ENCODE data around the gene GYG1.
A peak's percentile ranks its signal among the peaks of the same experiment; 100 is the strongest.

The GYG1 gene

DNA sequence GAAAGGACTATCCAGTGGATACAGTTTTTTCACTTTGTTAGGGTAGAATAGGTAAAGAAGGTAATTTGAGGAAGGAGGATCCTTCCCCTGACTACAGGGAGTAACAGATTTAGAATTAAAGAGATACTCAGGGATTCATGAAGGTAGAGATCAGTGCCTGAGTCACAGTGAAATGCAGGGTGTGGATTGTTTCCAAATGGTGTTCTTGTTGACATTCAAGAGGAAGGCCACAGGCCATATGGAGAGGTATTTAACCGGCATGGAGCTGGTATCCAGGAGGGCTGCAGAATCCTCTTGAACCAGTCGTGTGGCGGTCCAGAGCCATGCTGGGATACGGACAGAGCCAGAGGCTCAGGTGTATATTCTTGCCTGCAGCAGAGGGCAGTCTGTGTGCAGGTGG, 28.2 kb downstream of the GYG1 start:
- peak in 1 of 2 experiments; percentile 14 for DNase-seq

DNA sequence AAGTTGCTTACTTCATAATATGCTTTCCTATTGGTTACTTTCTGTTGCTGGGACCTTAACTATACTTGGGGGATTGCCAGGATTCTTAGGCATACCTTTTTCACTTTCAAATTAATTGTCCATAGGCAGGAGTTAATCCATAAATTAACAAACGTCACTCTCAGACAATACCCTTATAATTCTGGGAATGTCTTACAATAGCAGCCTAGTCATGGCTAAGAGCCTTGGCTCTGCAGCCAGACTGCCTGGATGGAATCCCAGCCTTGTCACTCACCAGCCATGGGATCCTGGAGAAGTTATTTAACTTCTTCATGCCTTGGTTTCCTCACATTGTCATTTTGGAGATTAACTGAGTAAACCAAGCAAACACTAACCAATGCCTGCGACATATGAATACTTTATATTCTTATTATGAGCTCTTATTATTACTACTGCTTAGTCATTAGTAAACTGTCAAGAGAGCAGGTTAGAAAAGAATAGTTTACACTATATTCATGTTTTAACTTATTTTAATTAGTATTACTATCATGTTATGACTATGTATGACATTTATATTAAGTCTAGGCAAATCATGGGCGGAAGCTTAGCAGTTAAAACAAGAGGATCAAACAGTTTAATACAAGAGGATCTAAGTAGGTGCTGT, 29.0 kb downstream of the GYG1 start:
- DNase-seq: peak in 1 of 2 experiments; percentile 51

DNA sequence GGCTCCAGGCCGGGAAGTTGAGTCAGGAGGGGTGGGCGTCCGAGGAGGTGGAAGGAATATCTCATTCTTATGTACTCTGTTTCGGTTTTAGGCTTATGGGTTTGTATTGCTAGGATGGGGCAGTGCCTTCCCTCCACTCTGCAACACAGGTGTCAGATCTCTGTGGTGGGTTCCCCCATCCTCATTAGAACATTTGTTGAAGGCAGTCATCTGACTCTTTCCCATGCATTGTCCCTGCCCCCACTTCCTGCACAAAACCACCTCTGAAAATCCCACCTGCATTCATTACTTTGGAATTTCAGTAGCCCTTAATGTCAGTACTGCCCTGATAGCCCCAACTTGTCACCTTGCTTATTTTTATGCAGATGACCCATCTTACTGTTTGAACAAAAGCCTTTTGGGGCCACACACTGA, 29.5 kb downstream of the GYG1 start:
- no peak for DNase-seq

DNA sequence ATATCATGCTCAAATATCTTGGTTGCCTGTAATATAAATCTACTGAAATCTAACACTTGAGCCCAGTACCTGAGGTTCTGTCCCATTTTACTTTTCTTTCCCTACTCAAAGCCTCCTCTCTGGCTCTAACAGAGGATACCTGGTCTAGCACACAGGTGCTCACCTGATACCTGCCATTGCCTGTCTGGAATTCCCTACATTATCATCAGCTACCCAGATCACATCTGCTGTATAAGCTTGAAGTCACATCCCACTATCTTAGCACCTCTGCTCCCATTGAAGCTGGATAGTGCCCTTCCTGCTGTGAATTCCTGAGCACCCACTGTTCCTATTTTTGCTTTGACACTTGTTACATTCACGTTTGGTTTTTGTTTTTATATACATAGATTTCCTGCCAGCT, 30.5 kb downstream of the GYG1 start:
- DNase-seq: no peak

DNA sequence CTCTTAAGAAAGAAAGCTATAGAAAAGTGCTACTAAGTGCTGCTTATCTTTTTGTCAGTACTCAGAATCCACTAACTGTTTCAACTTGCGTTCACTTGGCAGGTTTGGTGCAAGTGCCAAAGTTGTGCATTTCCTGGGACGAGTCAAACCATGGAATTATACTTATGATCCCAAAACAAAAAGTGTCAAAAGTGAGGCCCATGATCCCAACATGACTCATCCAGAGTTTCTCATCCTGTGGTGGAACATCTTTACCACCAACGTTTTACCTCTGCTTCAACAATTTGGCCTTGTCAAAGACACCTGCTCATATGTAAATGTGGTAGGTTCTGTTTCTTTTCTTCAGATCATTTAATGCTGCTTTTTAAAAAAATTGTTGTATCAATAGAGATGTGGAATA, 32.6 kb downstream of the GYG1 start:
- no peak for DNase-seq

DNA sequence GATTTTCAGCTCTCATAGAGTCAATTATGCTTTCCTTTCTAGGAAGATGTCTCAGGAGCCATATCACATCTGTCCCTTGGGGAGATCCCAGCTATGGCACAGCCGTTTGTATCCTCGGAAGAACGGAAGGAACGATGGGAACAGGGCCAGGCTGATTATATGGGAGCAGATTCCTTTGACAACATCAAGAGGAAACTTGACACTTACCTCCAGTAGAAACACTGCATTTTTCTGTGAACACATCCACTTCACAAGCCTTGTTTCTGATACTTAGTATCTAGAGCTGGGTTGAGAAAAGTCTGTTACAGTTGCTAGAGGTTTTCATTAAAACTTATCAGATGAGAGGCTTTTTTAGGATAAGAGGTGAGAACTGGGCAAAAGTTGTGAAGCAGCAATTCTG, 35.4 kb downstream of the GYG1 start:
- DNase-seq: no peak

DNA sequence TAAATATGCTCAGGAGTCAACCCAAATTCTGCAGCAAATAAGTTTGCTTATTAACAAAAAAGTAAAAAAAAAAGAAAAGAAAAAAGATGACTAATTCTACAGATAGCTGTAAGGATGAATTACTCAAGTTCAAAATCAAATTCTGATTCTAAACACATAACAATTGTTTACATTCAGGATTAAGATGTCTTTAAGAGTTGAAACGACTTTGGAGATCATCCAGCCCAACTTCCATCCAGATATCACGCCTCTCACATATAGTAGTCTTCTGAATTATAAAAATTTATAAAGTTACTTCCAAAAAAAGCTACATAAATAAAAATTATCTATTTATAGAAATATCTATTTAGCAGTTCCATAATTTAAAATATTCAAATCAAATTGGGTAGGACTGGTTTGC, 39.8 kb downstream of the GYG1 start:
- DNase-seq: no peak

DNA sequence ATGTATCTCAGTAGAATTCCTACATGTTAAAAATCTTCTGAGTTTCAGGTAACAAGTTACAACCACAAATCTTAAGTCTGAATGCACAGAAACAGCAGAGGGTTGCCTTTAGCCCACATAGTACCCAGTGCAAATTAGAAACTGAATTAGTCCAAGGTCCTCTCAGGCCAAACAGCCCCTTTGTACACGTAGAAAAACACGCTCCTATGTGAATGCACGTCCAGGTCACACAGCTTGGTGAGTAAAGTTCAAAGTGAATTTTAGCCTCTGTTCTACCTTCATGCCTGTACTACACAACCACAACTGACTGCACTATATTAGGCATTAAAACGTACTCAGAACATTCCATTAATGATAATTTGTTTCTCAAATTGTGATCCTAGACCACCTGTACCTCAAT, 46.3 kb downstream of the GYG1 start:
- DNase-seq: no peak

DNA sequence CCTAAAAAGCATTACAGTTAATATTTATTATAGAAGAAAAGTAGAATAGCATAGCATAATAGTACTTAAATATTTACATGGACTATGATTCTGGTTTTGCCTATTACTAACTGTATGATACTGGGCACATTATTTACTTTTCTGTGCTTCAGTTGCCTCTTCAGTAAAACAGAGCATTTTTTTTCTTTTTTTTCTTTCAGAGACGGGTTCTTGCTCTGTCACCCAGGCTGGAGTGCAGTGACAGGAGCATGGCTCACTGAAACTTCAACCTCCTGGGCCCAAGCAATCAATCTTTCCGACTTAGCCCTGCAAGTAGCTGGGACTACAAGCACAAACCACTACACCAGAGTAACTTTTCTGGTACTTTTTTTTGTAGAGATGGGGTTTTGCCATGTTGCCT, 47.0 kb downstream of the GYG1 start:
- DNase-seq: no peak

DNA sequence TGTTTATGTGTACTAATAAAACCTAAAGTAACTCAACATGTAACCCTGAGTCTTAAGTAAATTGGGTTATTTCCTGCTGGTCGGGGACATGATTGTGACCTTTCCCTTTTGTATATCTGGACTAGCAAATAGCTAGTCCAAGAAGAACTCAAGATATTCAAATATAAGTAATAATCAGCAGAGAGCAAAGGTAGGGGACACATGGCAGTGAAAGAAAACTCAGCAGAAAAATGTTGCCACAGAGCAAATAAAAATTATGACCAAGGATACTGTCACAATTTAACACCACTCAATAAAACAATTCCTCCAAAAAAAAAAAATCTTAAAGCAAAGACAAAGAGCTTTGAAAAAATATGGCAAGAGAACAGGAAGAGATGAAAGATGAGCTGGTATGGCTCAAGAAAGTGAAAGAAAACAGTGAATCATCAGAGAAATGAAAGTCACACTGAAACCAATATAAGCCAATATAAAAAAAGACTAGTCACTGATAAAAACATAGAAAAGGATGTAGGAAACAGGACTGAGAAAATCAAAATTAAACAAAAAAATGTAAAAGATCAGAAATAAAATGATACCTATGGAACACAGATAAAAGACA, 51.5 kb downstream of the GYG1 start:
- DNase-seq: no peak

DNA sequence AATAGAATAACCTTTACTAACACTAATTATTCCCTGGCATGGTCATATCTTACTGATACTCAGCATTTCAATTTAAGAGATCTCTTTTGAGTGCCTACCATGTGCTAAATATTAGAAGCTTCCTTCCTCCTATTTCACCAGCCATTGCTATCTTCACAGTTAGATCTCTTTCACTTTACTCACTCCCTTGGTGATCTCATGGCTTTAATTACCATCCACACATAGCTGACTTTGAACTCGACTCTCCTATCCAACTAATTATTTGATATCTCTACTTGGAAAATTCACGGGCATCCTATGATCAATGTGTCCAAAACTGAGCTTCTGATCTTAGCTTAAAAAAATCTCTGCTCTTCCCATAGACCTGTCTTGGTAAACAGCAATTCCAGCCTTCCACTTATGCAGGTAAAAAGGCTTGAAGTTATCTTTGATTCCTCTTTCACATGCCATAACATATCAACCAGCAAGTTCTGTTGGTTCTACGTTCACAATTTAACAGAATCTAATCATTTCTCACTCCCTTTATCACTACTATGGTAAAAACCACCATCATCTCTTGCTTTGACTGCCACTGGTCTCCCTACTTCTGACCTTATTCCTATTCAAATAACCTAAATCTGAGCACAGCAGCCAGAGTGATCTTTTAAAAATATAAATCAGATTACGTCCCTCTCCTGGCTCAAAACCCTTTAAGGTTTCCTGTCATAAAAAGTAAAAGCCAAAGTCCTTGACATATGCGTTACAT, 53.2 kb downstream of the GYG1 start:
- no peak for DNase-seq

DNA sequence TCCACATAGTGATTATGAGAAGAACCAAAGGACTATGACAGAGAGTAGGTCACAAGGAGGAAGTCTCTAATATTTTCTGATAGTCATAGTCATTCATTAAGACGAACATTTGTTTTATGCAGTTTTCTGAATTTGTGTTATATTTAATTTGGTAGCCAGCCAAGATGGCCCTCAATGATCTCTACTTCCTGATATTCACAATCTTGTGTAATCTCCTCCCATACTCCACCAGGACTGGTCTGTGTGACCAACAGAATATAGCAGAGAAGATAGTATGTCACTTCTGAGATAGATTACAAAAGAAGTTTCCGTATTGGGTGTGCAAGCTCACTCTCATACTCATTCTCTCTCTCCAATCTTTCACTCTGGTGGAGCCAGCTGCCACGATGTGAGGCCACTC, 64.2 kb downstream of the GYG1 start:
- DNase-seq: no peak

DNA sequence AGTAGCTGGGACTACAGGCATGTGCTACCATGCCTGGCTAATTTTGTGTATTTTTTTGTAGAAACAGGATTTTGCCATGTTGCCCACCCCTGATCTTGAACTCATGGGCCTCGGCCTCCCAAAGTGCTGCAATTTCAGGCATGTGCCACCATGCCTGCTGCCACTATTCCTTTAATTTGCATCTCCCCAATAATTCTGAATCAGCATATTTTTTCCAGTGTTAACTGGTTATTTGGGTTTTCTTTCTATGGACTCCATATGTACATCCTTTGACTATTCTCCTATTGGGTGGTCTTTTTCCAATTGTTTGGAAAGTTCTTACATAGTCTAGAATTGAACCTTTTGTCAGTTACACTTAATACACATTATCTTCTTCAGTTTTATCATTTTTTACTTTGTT, 66.9 kb downstream of the GYG1 start:
- no peak for DNase-seq

DNA sequence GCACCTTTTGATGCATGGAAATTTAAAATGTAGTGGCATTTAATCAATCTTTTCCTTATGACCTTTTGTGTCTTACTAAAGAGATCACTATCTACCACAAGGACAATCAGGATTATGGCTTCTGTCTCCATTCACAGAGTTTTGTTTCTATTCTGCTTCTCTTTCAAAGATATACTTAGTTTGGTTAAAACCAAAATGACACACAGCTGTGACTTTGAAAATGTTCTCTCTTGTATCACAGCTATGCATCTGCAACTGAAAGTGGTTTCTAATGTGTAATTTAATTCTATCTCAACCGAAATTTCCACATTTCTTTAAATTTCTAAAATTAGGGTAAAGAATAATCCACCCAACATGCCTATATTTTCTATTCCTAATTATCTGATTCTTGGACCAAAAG, 67.3 kb downstream of the GYG1 start:
- no peak for DNase-seq

DNA sequence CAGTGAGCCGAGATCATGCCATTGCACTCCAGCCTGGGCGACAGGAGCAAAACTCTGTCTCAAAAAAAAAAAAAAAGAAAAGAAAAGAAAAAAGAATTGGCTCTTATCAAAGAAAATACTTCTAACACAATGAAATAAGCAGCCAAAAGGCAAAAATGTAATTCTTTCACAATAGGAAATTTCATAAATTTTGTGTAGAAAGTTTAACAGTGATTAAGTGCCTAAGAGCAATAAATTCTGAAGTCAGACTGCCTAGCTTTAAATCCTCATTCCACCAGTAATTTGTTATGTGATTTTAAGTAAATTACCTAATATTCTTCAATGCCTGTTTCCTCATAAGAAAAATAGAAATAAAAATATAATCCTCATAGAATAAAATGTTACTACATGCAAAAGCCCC, 70.4 kb downstream of the GYG1 start:
- no peak for DNase-seq

DNA sequence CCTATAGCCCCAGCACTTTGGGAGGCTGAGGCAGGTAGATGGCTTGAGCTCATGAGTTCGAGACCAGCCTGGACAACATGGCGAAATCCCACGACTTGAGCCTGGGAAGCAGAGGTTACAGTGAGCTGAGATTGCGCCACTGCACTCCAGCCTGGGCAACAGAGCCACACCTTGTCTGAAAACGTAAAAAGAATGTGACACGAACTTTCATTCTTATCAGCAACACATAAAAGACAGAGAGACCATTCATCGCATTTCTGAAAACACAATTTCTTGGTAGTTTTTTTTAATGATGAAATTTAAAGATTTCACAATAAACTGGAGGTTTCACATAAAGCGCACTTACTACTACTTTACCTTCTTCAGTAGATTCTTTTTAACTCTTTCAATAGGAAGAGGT, 76.5 kb downstream of the GYG1 start:
- DNase-seq: no peak
